H9 (cell line): Measurements from ENCODE around the gene STYXL2. TPM values are rescaled to one million over a fixed set of nuclear protein-coding genes. Genes with fewer than 3 reads are reported as not detected.

ENCODE experiments used
- DNase-seq: peaks from one replicate; pipeline ENCODE4 v3.0.0-alpha.2; 2017
- H2AFZ ChIP-seq: one replicate; pipeline ENCODE4 v1.6.1; 2013; ENCODE audit warnings: mild to moderate bottlenecking, low read length, control low read depth, moderate library complexity
- H2AK5ac ChIP-seq: 2 replicates; pipeline ENCODE4 v1.6.1; 2013; ENCODE audit warnings: low read length, control low read depth, mixed read lengths; ENCODE audit not compliant: insufficient read length
- H2BK120ac ChIP-seq: one replicate; pipeline ENCODE4 v1.6.1; 2013; ENCODE audit warnings: low read depth, mild to moderate bottlenecking, low read length, control low read depth, inconsistent platforms; ENCODE audit not compliant: poor library complexity, severe bottlenecking
- H2BK12ac ChIP-seq: 2 replicates; pipeline ENCODE4 v1.6.1; 2013; ENCODE audit warnings: low read length, control low read depth, mixed read lengths, low read depth; ENCODE audit not compliant: insufficient read length
- H2BK15ac ChIP-seq: 2 replicates; pipeline ENCODE4 v1.6.1; 2013; ENCODE audit warnings: low read depth, low read length, control low read depth
- H2BK20ac ChIP-seq: one replicate; pipeline ENCODE4 v1.6.1; 2013; ENCODE audit warnings: low read depth, mild to moderate bottlenecking, low read length, control low read depth, inconsistent platforms; ENCODE audit not compliant: poor library complexity, severe bottlenecking
- H2BK5ac ChIP-seq: 2 replicates; pipeline ENCODE4 v1.6.1; 2013; ENCODE audit warnings: low read length, control low read depth, mixed read lengths; ENCODE audit not compliant: insufficient read length
- H3K14ac ChIP-seq: 2 replicates; pipeline ENCODE4 v1.6.1; 2013; ENCODE audit warnings: low read length, control low read depth; ENCODE audit not compliant: insufficient read depth
- H3K18ac ChIP-seq: 2 replicates; pipeline ENCODE4 v1.6.1; 2013; ENCODE audit warnings: low read depth, mild to moderate bottlenecking, mixed read lengths, low read length, control low read depth; ENCODE audit not compliant: insufficient read length
- H3K23ac ChIP-seq: 2 replicates; pipeline ENCODE4 v1.6.1; 2013; ENCODE audit warnings: low read length, control low read depth, mixed read lengths, low read depth; ENCODE audit not compliant: insufficient read length
- H3K23me2 ChIP-seq: 2 replicates; pipeline ENCODE4 v1.6.1; 2013; ENCODE audit warnings: low read depth, mild to moderate bottlenecking, mixed read lengths, low read length, control low read depth; ENCODE audit not compliant: insufficient read length, poor library complexity, severe bottlenecking
- H3K27ac ChIP-seq: 2 replicates; pipeline ENCODE4 v1.5.1; 2013; ENCODE audit warnings: low read length, control low read depth, mixed read lengths, low read depth; ENCODE audit not compliant: insufficient read length
- H3K27me3 ChIP-seq: 2 replicates; pipeline ENCODE4 v1.6.1; 2013; ENCODE audit warnings: low read length, control low read depth, inconsistent platforms; ENCODE audit not compliant: insufficient read depth
- H3K4ac ChIP-seq: 2 replicates; pipeline ENCODE4 v1.6.1; 2013; ENCODE audit warnings: low read depth, mild to moderate bottlenecking, control low read depth, inconsistent platforms, low read length, moderate library complexity
- H3K4me1 ChIP-seq: 2 replicates; pipeline ENCODE4 v1.6.1; 2013; ENCODE audit warnings: low read length, control low read depth, inconsistent platforms; ENCODE audit not compliant: insufficient read depth
- H3K4me2 ChIP-seq: 2 replicates; pipeline ENCODE4 v1.6.1; 2013; ENCODE audit warnings: low read length, control low read depth, mixed read lengths; ENCODE audit not compliant: insufficient read length, insufficient read depth
- H3K56ac ChIP-seq: 2 replicates; pipeline ENCODE4 v1.6.1; 2013; ENCODE audit warnings: low read depth, mild to moderate bottlenecking, mixed read lengths, low read length, control low read depth; ENCODE audit not compliant: insufficient read length
- H3K79me1 ChIP-seq: 2 replicates; pipeline ENCODE4 v1.6.1; 2013; ENCODE audit warnings: low read depth, mild to moderate bottlenecking, moderate library complexity, low read length, control low read depth, inconsistent platforms; ENCODE audit not compliant: insufficient read depth, poor library complexity, severe bottlenecking
- H3K79me2 ChIP-seq: 2 replicates; pipeline ENCODE4 v1.6.1; 2013; ENCODE audit warnings: low read length, control low read depth, inconsistent platforms; ENCODE audit not compliant: insufficient read depth
- H3K9ac ChIP-seq: 2 replicates; pipeline ENCODE4 v1.6.1; 2013; ENCODE audit warnings: low read length, control low read depth, mixed read lengths; ENCODE audit not compliant: insufficient read length; ENCODE audit errors: extremely low read depth
- H3K9me3 ChIP-seq: one replicate; pipeline ENCODE4 v1.6.1; 2013; ENCODE audit warnings: low read depth, low read length, inconsistent platforms; ENCODE audit not compliant: control insufficient read depth
- H3T11ph ChIP-seq: one replicate; pipeline ENCODE4 v1.6.1; 2013; ENCODE audit warnings: mild to moderate bottlenecking, low read length, control low read depth, inconsistent platforms
- H4K20me1 ChIP-seq: one replicate; pipeline ENCODE4 v1.6.1; 2013; ENCODE audit not compliant: control insufficient read depth, insufficient read length, insufficient read depth
- H4K5ac ChIP-seq: 2 replicates; pipeline ENCODE4 v1.6.1; 2013; ENCODE audit warnings: low read depth, mild to moderate bottlenecking, mixed read lengths, low read length, control low read depth; ENCODE audit not compliant: insufficient read length
- H4K8ac ChIP-seq: replicated peaks from 2 replicates; pipeline ENCODE4 v1.6.1; 2013; ENCODE audit warnings: low read length, control low read depth, mixed read lengths, low read depth; ENCODE audit not compliant: insufficient read length
- H4K91ac ChIP-seq: 2 replicates; pipeline ENCODE4 v1.6.1; 2013; ENCODE audit warnings: low read depth, mild to moderate bottlenecking, moderate library complexity, mixed read lengths, low read length, control low read depth; ENCODE audit not compliant: insufficient read length
- H3K27ac Mint-ChIP-seq, 3 experiments: 2 replicates in 2 of 3; 3 replicates in 1 of 3; pipeline ENCODE4 v1.8.0; 2020 to 2021; ENCODE audit warnings: mixed read lengths in 3 of 3, mild to moderate bottlenecking in 1 of 3, moderate library complexity in 1 of 3
- H3K27me3 Mint-ChIP-seq: 2 replicates; pipeline ENCODE4 v1.8.0; 2021; ENCODE audit warnings: low read depth, mild to moderate bottlenecking, moderate library complexity, mixed read lengths
- H3K36me3 Mint-ChIP-seq, 3 experiments: 2 replicates in 2 of 3; 3 replicates in 1 of 3; pipeline ENCODE4 v1.8.0; 2020 to 2021; ENCODE audit warnings: low read depth in 3 of 3, mixed read lengths in 3 of 3; ENCODE audit not compliant: insufficient read depth in 1 of 3
- H3K4me1 Mint-ChIP-seq, 2 experiments: 2 replicates each; pipeline ENCODE4 v1.8.0; 2020; ENCODE audit warnings: mixed read lengths in 2 of 2
- H3K4me3 Mint-ChIP-seq, 2 experiments: 2 replicates in 1 of 2; 3 replicates in 1 of 2; pipeline ENCODE4 v1.8.0; 2020 to 2021; ENCODE audit warnings: mild to moderate bottlenecking in 2 of 2, mixed read lengths in 2 of 2, moderate library complexity in 1 of 2
- H3K9me3 Mint-ChIP-seq, 2 experiments: 2 replicates in 1 of 2; 3 replicates in 1 of 2; pipeline ENCODE4 v1.8.0; 2020; ENCODE audit warnings: mild to moderate bottlenecking in 2 of 2, mixed read lengths in 2 of 2, moderate library complexity in 1 of 2
- WGBS: extraction: QIAGEN DNeasy Blood & Tissue Kit; methylation state at CpG from one replicate; pipeline ENCODE4 v1.1.7; 2013; ENCODE audit warnings: missing lambda C conversion rate, low lambda C conversion rate, mixed read lengths; ENCODE audit not compliant: insufficient read length; ENCODE audit errors: extremely low coverage; 5-methylcytosine and 5-hydroxymethylcytosine counted together
- total RNA-seq: library from RNA; stranded (reverse); gene quantifications from 2 replicates; pipeline ENCODE4 v1.2.1, GENCODE V29; 2021
- TF ChIP-seq, protein P1 (sequence below): fragments of 200-600 bp; sonication (generic); conservative IDR thresholded peaks from 3 replicates; pipeline ENCODE4 v1.8.0; 2021; ENCODE audit warnings: antibody characterized with exemption, mild to moderate bottlenecking

Gene STYXL2
- total RNA-seq, 1 experiment from 2014 or later = 0.09 TPM

DNA sequence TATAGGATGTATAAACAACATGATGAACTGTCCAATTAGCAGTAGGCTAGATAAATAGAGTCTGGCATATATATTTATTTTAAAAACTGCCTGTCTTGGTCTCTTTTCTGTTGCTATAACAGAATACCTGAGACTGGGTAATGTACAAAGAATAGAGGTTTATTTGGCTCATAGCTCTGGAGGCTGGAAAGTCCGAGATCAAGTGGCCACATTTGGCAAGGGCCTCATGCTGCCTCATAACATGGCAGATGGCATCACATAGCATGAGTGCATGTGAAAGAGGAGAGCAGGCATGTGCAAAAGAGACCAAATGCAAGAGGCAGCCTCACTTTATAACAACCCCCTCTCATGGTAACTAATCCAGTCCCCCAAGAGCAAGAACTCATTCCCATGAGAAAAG lies 6.0 kb downstream of the STYXL2 start:
- no peak overlapping the region for H3K4me3 Mint-ChIP-seq

More for the DNA sequence above, 6.0 kb downstream of the STYXL2 start:
- Histone ChIP-seq H3K4me2 (no peak overlapping the region), H2BK20ac (no peak overlapping the region), H4K8ac (no peak overlapping the region), H3K9me3 (no peaks in the 10 kb centered on the region), H2BK5ac (no peak overlapping the region), H2AFZ (no peak overlapping the region), H3K27ac (no peak overlapping the region), H3K27me3 (no peaks in the 10 kb centered on the region), H3K4ac (no peak overlapping the region), H3K4me1 (peaks cover 7% of the 10 kb centered on the region; the same call in 1 of the 2 replicates), H3K18ac (no peak overlapping the region), H4K91ac (no peak overlapping the region), H3K23me2 (no peaks in the 10 kb centered on the region), H3K23ac (no peak overlapping the region), H2BK15ac (no peak overlapping the region), H4K20me1 (no peaks in the 10 kb centered on the region), H2BK120ac (no peak overlapping the region), H3K9ac (no peak overlapping the region), H2BK12ac (no peak overlapping the region), H3K79me1 (no peaks in the 10 kb centered on the region), H3K14ac (no peak overlapping the region), H2AK5ac (no peak overlapping the region), H3K56ac (no peak overlapping the region), H3K79me2 (no peaks in the 10 kb centered on the region), H3T11ph (no peak overlapping the region), H4K5ac (no peak overlapping the region)
- Mint-ChIP-seq H3K4me1 (peaks cover 26 to 34% of the 10 kb centered on the region in 2 experiments), H3K27ac (no peak overlapping the region), H3K9me3 (no peaks in the 10 kb centered on the region; a peak in 1 of 5 replicates), H3K36me3 (peaks cover 0 to 12% (median 0%) of the 10 kb centered on the region in 3 experiments; a peak in 2 of 7 replicates), H3K27me3 (peaks cover 2% of the 10 kb centered on the region; the same call in 1 of the 2 replicates)
- DNase-seq = no peak
- WGBS = no CpG with 5 or more reads among the region's 1 CpG
- TF ChIP-seq, protein P1, sequence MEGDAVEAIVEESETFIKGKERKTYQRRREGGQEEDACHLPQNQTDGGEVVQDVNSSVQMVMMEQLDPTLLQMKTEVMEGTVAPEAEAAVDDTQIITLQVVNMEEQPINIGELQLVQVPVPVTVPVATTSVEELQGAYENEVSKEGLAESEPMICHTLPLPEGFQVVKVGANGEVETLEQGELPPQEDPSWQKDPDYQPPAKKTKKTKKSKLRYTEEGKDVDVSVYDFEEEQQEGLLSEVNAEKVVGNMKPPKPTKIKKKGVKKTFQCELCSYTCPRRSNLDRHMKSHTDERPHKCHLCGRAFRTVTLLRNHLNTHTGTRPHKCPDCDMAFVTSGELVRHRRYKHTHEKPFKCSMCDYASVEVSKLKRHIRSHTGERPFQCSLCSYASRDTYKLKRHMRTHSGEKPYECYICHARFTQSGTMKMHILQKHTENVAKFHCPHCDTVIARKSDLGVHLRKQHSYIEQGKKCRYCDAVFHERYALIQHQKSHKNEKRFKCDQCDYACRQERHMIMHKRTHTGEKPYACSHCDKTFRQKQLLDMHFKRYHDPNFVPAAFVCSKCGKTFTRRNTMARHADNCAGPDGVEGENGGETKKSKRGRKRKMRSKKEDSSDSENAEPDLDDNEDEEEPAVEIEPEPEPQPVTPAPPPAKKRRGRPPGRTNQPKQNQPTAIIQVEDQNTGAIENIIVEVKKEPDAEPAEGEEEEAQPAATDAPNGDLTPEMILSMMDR = no peak
